GM23338 (cell line): ENCODE data around the gene C11orf71.

Experiments used
- CREB1 ChIP-seq: fragments of 250-450 bp; sonication (Bioruptor Pico); IDR thresholded peaks from 2 replicates; pipeline ENCODE4 v1.5.0; 2020; ENCODE audit warnings: low read depth, mild to moderate bottlenecking, moderate library complexity
- EZH2 ChIP-seq: fragments of 200-600 bp; sonication (generic); IDR thresholded peaks from one replicate; pipeline ENCODE4 v1.8.0; 2017; ENCODE audit warnings: antibody characterized with exemption, mild to moderate bottlenecking, low read depth; ENCODE audit not compliant: unreplicated experiment
- EZH2phosphoT487 ChIP-seq: fragments of 200-600 bp; sonication (generic); IDR thresholded peaks from one replicate; pipeline ENCODE4 v1.8.1; 2018; ENCODE audit warnings: antibody characterized with exemption; ENCODE audit not compliant: unreplicated experiment
- JUNB ChIP-seq: IDR thresholded peaks from one replicate; pipeline ENCODE4 v1.6.1; 2016; ENCODE audit warnings: antibody characterized with exemption; ENCODE audit not compliant: unreplicated experiment
- NANOG ChIP-seq: IDR thresholded peaks from 2 replicates; pipeline ENCODE4 v1.6.1; 2016; ENCODE audit warnings: antibody characterized with exemption, borderline replicate concordance
- POLR2AphosphoS5 ChIP-seq: IDR thresholded peaks from 2 replicates; pipeline ENCODE4 v1.6.1; 2016; ENCODE audit warnings: antibody characterized with exemption, low read depth
- STAT1 ChIP-seq: IDR thresholded peaks from one replicate; pipeline ENCODE4 v1.6.1; 2016; ENCODE audit warnings: antibody characterized with exemption; ENCODE audit not compliant: unreplicated experiment
- ZNF114 ChIP-seq: fragments of 250-450 bp; sonication (Bioruptor Pico); IDR thresholded peaks from 2 replicates; pipeline ENCODE4 v1.5.0; 2020; ENCODE audit warnings: mild to moderate bottlenecking, moderate library complexity
- ZNF331 ChIP-seq: fragments of 250-450 bp; sonication (Bioruptor Pico); IDR thresholded peaks from 2 replicates; pipeline ENCODE4 v1.5.0; 2020; ENCODE audit warnings: low read depth, mild to moderate bottlenecking, moderate library complexity
- TF ChIP-seq, protein P1 (sequence below), 2 experiments: fragments of 200-600 bp in 1 of 2; sonication (generic) in 1 of 2; conservative IDR thresholded peaks; 2 replicates each; pipeline versions ENCODE4 v1.5.1 to v1.6.1; 2016 to 2017; ENCODE audit warnings: antibody characterized with exemption in 2 of 2, low read depth in 2 of 2, mild to moderate bottlenecking in 2 of 2, moderate library complexity in 1 of 2
- TF ChIP-seq, protein P2 (sequence below): IDR thresholded peaks from one replicate; pipeline ENCODE4 v1.6.1; 2018; ENCODE audit warnings: antibody characterized with exemption; ENCODE audit not compliant: unreplicated experiment
- TF ChIP-seq, protein P3 (sequence below): IDR thresholded peaks from 2 replicates; pipeline ENCODE4 v1.6.1; 2016; ENCODE audit warnings: antibody characterized with exemption
- TF ChIP-seq, protein P4 (sequence below): fragments of 250-450 bp; sonication (Bioruptor Pico); IDR thresholded peaks from 2 replicates; pipeline ENCODE4 v1.5.0; 2020; ENCODE audit warnings: mild to moderate bottlenecking, moderate library complexity

DNA sequence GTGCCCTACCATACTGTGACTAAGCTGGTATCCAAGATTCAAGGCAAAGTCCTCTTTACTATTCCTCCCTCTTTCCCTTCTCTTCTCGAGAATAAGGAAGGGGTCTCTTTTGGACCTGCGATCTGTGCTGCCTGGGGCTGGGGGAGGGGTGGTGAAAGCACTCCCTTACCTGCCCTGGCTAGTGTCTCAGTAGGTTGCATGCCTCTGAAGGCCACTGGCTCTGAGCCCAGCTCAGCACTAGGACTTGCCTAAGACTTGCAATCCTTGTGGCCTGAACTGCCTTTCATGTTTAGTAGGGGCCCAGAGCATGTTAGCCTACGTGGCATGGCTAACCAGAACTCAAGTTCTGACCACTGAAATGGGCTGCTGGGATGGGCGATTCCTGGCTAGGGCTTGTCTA lies 26.0 kb upstream of the C11orf71 start:
- TF ChIP-seq, protein P1, sequence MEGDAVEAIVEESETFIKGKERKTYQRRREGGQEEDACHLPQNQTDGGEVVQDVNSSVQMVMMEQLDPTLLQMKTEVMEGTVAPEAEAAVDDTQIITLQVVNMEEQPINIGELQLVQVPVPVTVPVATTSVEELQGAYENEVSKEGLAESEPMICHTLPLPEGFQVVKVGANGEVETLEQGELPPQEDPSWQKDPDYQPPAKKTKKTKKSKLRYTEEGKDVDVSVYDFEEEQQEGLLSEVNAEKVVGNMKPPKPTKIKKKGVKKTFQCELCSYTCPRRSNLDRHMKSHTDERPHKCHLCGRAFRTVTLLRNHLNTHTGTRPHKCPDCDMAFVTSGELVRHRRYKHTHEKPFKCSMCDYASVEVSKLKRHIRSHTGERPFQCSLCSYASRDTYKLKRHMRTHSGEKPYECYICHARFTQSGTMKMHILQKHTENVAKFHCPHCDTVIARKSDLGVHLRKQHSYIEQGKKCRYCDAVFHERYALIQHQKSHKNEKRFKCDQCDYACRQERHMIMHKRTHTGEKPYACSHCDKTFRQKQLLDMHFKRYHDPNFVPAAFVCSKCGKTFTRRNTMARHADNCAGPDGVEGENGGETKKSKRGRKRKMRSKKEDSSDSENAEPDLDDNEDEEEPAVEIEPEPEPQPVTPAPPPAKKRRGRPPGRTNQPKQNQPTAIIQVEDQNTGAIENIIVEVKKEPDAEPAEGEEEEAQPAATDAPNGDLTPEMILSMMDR (conservative IDR thresholded peaks at IDR 0.05; ENCODE audit: low read depth in 2 of 2), result no peak
- TF ChIP-seq EZH2, result no peak
- TF ChIP-seq POLR2AphosphoS5, result no peak
- TF ChIP-seq, protein P2, sequence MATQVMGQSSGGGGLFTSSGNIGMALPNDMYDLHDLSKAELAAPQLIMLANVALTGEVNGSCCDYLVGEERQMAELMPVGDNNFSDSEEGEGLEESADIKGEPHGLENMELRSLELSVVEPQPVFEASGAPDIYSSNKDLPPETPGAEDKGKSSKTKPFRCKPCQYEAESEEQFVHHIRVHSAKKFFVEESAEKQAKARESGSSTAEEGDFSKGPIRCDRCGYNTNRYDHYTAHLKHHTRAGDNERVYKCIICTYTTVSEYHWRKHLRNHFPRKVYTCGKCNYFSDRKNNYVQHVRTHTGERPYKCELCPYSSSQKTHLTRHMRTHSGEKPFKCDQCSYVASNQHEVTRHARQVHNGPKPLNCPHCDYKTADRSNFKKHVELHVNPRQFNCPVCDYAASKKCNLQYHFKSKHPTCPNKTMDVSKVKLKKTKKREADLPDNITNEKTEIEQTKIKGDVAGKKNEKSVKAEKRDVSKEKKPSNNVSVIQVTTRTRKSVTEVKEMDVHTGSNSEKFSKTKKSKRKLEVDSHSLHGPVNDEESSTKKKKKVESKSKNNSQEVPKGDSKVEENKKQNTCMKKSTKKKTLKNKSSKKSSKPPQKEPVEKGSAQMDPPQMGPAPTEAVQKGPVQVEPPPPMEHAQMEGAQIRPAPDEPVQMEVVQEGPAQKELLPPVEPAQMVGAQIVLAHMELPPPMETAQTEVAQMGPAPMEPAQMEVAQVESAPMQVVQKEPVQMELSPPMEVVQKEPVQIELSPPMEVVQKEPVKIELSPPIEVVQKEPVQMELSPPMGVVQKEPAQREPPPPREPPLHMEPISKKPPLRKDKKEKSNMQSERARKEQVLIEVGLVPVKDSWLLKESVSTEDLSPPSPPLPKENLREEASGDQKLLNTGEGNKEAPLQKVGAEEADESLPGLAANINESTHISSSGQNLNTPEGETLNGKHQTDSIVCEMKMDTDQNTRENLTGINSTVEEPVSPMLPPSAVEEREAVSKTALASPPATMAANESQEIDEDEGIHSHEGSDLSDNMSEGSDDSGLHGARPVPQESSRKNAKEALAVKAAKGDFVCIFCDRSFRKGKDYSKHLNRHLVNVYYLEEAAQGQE, result no peak
- TF ChIP-seq, protein P3, sequence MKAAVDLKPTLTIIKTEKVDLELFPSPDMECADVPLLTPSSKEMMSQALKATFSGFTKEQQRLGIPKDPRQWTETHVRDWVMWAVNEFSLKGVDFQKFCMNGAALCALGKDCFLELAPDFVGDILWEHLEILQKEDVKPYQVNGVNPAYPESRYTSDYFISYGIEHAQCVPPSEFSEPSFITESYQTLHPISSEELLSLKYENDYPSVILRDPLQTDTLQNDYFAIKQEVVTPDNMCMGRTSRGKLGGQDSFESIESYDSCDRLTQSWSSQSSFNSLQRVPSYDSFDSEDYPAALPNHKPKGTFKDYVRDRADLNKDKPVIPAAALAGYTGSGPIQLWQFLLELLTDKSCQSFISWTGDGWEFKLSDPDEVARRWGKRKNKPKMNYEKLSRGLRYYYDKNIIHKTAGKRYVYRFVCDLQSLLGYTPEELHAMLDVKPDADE, result no peak
- no peak for TF ChIP-seq EZH2phosphoT487
- no peak for TF ChIP-seq ZNF114 (CRISPR knock-in tag)
- no peak for TF ChIP-seq NANOG
- TF ChIP-seq CREB1, result no peak
- no peak for TF ChIP-seq JUNB
- TF ChIP-seq, protein P4, sequence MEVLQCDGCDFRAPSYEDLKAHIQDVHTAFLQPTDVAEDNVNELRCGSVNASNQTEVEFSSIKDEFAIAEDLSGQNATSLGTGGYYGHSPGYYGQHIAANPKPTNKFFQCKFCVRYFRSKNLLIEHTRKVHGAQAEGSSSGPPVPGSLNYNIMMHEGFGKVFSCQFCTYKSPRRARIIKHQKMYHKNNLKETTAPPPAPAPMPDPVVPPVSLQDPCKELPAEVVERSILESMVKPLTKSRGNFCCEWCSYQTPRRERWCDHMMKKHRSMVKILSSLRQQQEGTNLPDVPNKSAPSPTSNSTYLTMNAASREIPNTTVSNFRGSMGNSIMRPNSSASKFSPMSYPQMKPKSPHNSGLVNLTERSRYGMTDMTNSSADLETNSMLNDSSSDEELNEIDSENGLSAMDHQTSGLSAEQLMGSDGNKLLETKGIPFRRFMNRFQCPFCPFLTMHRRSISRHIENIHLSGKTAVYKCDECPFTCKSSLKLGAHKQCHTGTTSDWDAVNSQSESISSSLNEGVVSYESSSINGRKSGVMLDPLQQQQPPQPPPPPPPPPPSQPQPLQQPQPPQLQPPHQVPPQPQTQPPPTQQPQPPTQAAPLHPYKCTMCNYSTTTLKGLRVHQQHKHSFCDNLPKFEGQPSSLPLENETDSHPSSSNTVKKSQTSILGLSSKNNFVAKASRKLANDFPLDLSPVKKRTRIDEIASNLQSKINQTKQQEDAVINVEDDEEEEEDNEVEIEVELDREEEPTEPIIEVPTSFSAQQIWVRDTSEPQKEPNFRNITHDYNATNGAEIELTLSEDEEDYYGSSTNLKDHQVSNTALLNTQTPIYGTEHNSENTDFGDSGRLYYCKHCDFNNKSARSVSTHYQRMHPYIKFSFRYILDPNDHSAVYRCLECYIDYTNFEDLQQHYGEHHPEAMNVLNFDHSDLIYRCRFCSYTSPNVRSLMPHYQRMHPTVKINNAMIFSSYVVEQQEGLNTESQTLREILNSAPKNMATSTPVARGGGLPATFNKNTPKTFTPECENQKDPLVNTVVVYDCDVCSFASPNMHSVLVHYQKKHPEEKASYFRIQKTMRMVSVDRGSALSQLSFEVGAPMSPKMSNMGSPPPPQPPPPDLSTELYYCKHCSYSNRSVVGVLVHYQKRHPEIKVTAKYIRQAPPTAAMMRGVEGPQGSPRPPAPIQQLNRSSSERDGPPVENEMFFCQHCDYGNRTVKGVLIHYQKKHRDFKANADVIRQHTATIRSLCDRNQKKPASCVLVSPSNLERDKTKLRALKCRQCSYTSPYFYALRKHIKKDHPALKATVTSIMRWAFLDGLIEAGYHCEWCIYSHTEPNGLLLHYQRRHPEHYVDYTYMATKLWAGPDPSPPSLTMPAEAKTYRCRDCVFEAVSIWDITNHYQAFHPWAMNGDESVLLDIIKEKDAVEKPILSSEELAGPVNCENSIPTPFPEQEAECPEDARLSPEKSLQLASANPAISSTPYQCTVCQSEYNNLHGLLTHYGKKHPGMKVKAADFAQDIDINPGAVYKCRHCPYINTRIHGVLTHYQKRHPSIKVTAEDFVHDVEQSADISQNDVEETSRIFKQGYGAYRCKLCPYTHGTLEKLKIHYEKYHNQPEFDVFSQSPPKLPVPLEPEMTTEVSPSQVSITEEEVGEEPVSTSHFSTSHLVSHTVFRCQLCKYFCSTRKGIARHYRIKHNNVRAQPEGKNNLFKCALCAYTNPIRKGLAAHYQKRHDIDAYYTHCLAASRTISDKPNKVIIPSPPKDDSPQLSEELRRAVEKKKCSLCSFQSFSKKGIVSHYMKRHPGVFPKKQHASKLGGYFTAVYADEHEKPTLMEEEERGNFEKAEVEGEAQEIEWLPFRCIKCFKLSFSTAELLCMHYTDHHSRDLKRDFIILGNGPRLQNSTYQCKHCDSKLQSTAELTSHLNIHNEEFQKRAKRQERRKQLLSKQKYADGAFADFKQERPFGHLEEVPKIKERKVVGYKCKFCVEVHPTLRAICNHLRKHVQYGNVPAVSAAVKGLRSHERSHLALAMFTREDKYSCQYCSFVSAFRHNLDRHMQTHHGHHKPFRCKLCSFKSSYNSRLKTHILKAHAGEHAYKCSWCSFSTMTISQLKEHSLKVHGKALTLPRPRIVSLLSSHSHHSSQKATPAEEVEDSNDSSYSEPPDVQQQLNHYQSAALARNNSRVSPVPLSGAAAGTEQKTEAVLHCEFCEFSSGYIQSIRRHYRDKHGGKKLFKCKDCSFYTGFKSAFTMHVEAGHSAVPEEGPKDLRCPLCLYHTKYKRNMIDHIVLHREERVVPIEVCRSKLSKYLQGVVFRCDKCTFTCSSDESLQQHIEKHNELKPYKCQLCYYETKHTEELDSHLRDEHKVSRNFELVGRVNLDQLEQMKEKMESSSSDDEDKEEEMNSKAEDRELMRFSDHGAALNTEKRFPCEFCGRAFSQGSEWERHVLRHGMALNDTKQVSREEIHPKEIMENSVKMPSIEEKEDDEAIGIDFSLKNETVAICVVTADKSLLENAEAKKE, result no peak
- TF ChIP-seq STAT1, result no peak
- no peak for TF ChIP-seq ZNF331
